HFFc6 (cell line): Measurements from ENCODE around the gene GP2. TPM values are rescaled to one million over a fixed set of nuclear protein-coding genes. Genes with fewer than 3 reads are reported as not detected.

Source experiments
- DNase-seq: peaks from one replicate; pipeline ENCODE4 v3.0.0-alpha.2; 2018
- H3K27ac Mint-ChIP-seq: 2 replicates; pipeline ENCODE4 v1.8.0; 2020; ENCODE audit warnings: mild to moderate bottlenecking, mixed read lengths
- H3K27me3 Mint-ChIP-seq: 2 replicates; pipeline ENCODE4 v1.8.0; 2021; ENCODE audit warnings: mild to moderate bottlenecking, moderate library complexity, mixed read lengths; ENCODE audit not compliant: insufficient read depth
- H3K36me3 Mint-ChIP-seq: 2 replicates; pipeline ENCODE4 v1.8.0; 2021; ENCODE audit warnings: low read depth, mixed read lengths
- H3K4me1 Mint-ChIP-seq: 2 replicates; pipeline ENCODE4 v1.8.0; 2020; ENCODE audit warnings: low read depth, mixed read lengths
- H3K4me3 Mint-ChIP-seq: 2 replicates; pipeline ENCODE4 v1.8.0; 2020; ENCODE audit warnings: mild to moderate bottlenecking, moderate library complexity, mixed read lengths
- H3K9me3 Mint-ChIP-seq: 2 replicates; pipeline ENCODE4 v1.8.0; 2020; ENCODE audit warnings: mild to moderate bottlenecking, mixed read lengths
- CTCF ChIP-seq: fragments of 200-600 bp; sonication (generic); IDR thresholded peaks from 2 replicates; pipeline ENCODE4 v1.5.0; 2021; ENCODE audit warnings: antibody characterized with exemption, mild to moderate bottlenecking
- total RNA-seq, 6 experiments: library from RNA; stranded (reverse); fragmentation: NEBNext Ultra II Directional; extraction: Animal tissue kit (Norgen Biotek cat#: 25700); gene quantifications; 2 replicates in 1 of 6; 3 replicates in 5 of 6; pipeline ENCODE4 v1.2.3, GENCODE V29; 2021

Gene GP2
- total RNA-seq, 6 experiments from 2014 or later: not detected

- DNase-seq: peak; percentile 27
- H3K27ac Mint-ChIP-seq: no peak overlapping the region
- H3K9me3 Mint-ChIP-seq: peaks cover 8% of the 10 kb centered on the region; the same call in 1 of the 2 replicates
- H3K4me3 Mint-ChIP-seq: no peak overlapping the region
- no peaks in the 10 kb centered on the region; the same call in 1 of the 2 replicates for H3K27me3 Mint-ChIP-seq
- H3K4me1 Mint-ChIP-seq: no peaks in the 10 kb centered on the region
- peak; percentile 80 for TF ChIP-seq CTCF
- no peaks in the 10 kb centered on the region for H3K36me3 Mint-ChIP-seq
Measured at GRCh38 chr16:20300312-20301097, 26.8 kb downstream of the GP2 start.

- Mint-ChIP-seq H3K9me3 (peaks cover 9% of the 10 kb centered on the region), H3K27ac (no peak overlapping the region), H3K27me3 (no peaks in the 10 kb centered on the region; the same call in 1 of the 2 replicates), H3K4me1 (no peaks in the 10 kb centered on the region), H3K36me3 (no peaks in the 10 kb centered on the region), H3K4me3 (no peak overlapping the region)
- DNase-seq: no peak
- TF ChIP-seq CTCF: no peak
Measured at GRCh38 chr16:20298452-20298851, 28.9 kb downstream of the GP2 start.

- no peaks in the 10 kb centered on the region for H3K27me3 Mint-ChIP-seq
Measured at GRCh38 chr16:20291208-20292206, 35.8 kb downstream of the GP2 start.

GRCh38 chr16:20289571-20289970 is 37.7 kb downstream of the GP2 start:
- no peaks in the 10 kb centered on the region for H3K27me3 Mint-ChIP-seq

More at GRCh38 chr16:20291208-20292206, 35.8 kb downstream of the GP2 start:
- no peak overlapping the region for H3K4me3 Mint-ChIP-seq
- no peaks in the 10 kb centered on the region; the same call in 1 of the 2 replicates for H3K36me3 Mint-ChIP-seq
- H3K4me1 Mint-ChIP-seq: no peaks in the 10 kb centered on the region
- H3K9me3 Mint-ChIP-seq: peaks cover 29% of the 10 kb centered on the region
- no peak overlapping the region for H3K27ac Mint-ChIP-seq
- TF ChIP-seq CTCF: no peak
- DNase-seq: no peak

More at GRCh38 chr16:20289571-20289970, 37.7 kb downstream of the GP2 start:
- H3K27ac Mint-ChIP-seq: no peak overlapping the region
- H3K9me3 Mint-ChIP-seq: peaks cover 29% of the 10 kb centered on the region
- no peak for TF ChIP-seq CTCF
- H3K4me3 Mint-ChIP-seq: no peak overlapping the region
- no peak for DNase-seq
- no peaks in the 10 kb centered on the region for H3K4me1 Mint-ChIP-seq
- H3K36me3 Mint-ChIP-seq: no peaks in the 10 kb centered on the region; the same call in 1 of the 2 replicates
